ENCODE data around the gene BACH2. TPM values are rescaled to one million over a fixed set of nuclear protein-coding genes. Genes with fewer than 3 reads are reported as not detected.

Gene BACH2
- total and polyA plus RNA-seq, 12 donors, result 0.16 to 4.7 (median 2.4) TPM

- ATAC-seq, result no peak
Measured at GRCh38 chr6:90110971-90111370, 185.7 kb downstream of the BACH2 start.

GRCh38 chr6:90109141-90109540, 187.5 kb downstream of the BACH2 start:
- intact Hi-C loops (cut with DNase I), result loop anchor here in 3 of 10 donors (10.0 kb wide), 3 partner anchors 66 to 286 kb away; no protein-coding TSS in a partner anchor
- TF ChIP-seq CTCF (IDR thresholded peaks at IDR 0.05), result no peak
- Histone ChIP-seq H3K4me1 (peaks cover 0 to 18% (median 0%) of the 10 kb centered on the region in 9 donors), H3K27ac (no peak overlapping the region), H3K9me3 (peaks cover 0 to 19% (median 12%) of the 10 kb centered on the region in 11 donors), H3K4me3 (no peak overlapping the region), H3K36me3 (no peaks in the 10 kb centered on the region), H3K27me3 (no peaks in the 10 kb centered on the region)
- 77 to 78% methylated on average over 4 of the region's 4 CpGs for WGBS, 2 donors
- no peak for ATAC-seq
- DNase-seq, result no peak

More at GRCh38 chr6:90110971-90111370, 185.7 kb downstream of the BACH2 start:
- Histone ChIP-seq H3K4me1 (peaks cover 0 to 3% (median 0%) of the 10 kb centered on the region in 9 donors), H3K9me3 (peaks cover 0 to 35% (median 12%) of the 10 kb centered on the region in 11 donors), H3K27me3 (no peaks in the 10 kb centered on the region), H3K4me3 (no peak overlapping the region), H3K27ac (no peak overlapping the region), H3K36me3 (no peaks in the 10 kb centered on the region)
- TF ChIP-seq CTCF (IDR thresholded peaks at IDR 0.05), result no peak
- DNase-seq, result no peak
- WGBS, 2 donors, result 95 to 96% methylated on average over 5 of the region's 5 CpGs
- intact Hi-C loops (cut with DNase I), result no loop called here

GRCh38 chr6:90107771-90108282, 188.8 kb downstream of the BACH2 start:
- ATAC-seq (no peak), DNase-seq (no peak)
- Histone ChIP-seq H3K36me3 (no peaks in the 10 kb centered on the region), H3K4me1 (peaks cover 0 to 30% (median 0%) of the 10 kb centered on the region in 9 donors), H3K27ac (no peak overlapping the region), H3K27me3 (no peaks in the 10 kb centered on the region), H3K9me3 (peaks cover 0 to 6% (median 2%) of the 10 kb centered on the region in 11 donors), H3K4me3 (no peak overlapping the region)
- 63 to 71% methylated on average over 3 of the region's 3 CpGs for whole genome bisulfite sequencing, 2 donors
- intact Hi-C loops (cut with DNase I), result loop anchor here in 3 of 10 donors (10.0 kb wide), 3 partner anchors 67 to 287 kb away; no protein-coding TSS in a partner anchor
- no peak for TF ChIP-seq CTCF (IDR thresholded peaks at IDR 0.05)

- Histone ChIP-seq H3K9me3 (peaks cover 0 to 1% (median 0%) of the 10 kb centered on the region in 11 donors), H3K27me3 (no peaks in the 10 kb centered on the region), H3K4me1 (peaks cover 0 to 30% (median 0%) of the 10 kb centered on the region in 9 donors), H3K4me3 (no peak overlapping the region), H3K36me3 (no peaks in the 10 kb centered on the region), H3K27ac (no peak overlapping the region)
- no peak for DNase-seq
- TF ChIP-seq CTCF (IDR thresholded peaks at IDR 0.05), result no peak
- WGBS, 2 donors, result 71 to 79% methylated on average over 1 of the region's 1 CpG
- intact Hi-C loops (cut with DNase I), result loop anchor here in 3 of 10 donors (10.0 kb wide), 3 partner anchors 67 to 287 kb away; no protein-coding TSS in a partner anchor
- no peak for ATAC-seq
Measured at GRCh38 chr6:90107371-90107770, 189.3 kb downstream of the BACH2 start.

Data from heart right ventricle (tissue), 16 donors.